HG02840 (cell line): ENCODE data around the gene DKC1.

ENCODE experiments used
- ATAC-seq: cut with Tn5 transposase; IDR thresholded peaks from one replicate; pipeline ENCODE4 v1.9.1; 2021; ENCODE audit warnings: mild to moderate bottlenecking, moderate library complexity, moderate number of reproducible peaks; ENCODE audit not compliant: unreplicated experiment, low FRiP score

Gene DKC1

DNA sequence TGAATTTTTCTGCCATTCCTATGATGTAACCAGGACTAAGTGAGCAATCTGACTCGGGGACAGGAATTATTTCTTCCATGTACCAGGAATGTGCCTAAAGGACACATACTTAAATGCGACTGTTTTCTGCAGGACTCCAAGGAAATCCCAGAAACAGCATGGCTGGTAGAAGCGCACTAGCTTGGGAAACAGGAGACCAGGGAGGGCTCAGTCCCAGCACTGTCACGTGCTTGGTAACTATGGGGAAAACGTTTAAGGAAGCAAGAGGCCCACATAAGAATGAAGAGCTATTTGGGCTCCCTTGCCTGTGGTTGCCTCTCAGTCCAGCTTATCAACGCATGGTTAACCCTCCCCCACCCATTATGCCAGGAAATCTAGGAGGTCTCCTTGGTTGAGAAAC lies 23.1 kb downstream of the DKC1 start:
- no peak for ATAC-seq

DNA sequence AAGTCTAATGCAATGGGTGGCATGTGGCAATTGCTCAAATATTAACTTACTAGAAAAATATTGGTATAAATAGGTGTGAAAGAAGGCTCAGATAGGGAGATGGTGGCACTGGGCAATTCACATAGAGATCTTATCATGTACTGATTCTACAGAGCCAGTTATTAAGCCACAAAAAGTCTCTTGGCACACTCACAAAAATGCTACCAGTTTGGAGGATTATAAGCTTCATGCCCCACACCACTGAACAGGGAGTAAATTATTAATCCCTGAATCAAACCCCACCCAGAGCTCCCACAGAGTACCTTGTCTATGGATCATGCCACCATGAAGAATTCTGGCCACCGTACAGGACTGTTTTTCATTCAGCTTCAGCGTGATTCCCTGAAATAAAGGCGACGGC lies 28.8 kb downstream of the DKC1 start:
- no peak for ATAC-seq

DNA sequence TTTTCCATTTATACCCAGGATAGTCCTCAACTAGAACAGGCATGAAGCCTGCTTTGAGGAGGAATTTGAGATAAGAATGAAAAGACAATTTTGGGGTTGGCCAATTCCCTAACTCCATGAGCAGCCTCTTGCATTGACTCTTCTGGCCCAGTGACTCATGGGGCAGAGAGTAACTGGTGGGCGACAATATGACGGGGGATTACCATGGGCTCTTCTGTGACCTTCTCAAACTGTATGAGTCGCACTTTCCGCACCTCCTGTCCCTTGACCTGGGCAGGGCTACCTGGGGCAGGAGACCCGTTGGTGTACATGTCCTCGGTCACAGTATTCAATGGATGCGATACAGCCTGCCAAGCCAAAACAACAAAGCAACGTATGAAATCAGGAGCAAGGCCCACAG lies 29.3 kb downstream of the DKC1 start:
- no peak for ATAC-seq

DNA sequence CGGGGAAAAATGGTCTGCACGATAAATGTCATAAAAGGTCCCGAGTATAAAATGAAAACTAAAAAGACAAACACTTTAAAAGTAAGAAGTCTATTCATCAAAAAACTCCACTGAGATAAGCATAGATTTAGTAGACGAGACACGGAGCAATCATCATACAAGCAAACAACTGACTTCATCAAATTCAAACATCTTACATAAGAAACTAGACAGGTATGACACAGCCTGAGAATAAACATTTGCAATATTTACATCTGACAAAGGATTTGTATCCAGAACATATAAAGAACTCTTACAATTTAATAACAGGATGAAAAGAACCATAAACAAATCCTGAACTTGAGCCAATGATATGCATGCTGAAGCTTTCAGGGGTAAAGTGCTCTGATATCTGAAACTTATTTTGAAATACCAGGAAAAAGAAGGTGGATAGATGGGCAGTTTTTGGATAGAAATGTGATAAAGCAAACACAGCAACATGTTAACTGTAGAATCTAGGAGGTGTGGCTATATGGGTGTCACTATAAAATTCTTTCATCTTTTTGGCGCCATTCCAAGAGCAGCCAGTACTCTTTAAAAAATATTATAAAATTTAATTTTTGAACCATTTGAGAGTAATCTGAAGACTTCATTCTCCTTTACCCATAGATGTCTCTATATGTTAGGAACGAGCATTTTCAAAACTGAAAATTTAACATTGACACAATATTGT lies 30.6 kb downstream of the DKC1 start:
- no peak for ATAC-seq

DNA sequence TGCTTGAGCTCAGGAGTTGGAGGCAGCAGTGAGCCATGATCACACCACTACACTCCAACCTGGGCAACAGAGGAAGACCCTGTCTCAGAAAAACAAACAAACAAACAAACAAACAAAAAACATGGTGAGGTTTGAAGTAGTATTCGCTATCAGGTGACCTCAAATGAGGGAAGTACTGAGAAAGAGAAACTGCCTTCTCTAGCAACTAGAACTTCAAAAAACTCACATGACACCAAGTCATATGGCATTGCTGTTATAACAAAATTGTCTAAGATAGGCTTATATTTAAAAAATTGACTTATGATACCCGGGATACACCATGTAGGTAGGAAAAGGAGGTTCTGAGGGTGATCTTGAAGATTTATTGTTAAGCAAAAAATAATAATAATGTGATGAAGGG lies 32.4 kb downstream of the DKC1 start:
- ATAC-seq, result no peak

DNA sequence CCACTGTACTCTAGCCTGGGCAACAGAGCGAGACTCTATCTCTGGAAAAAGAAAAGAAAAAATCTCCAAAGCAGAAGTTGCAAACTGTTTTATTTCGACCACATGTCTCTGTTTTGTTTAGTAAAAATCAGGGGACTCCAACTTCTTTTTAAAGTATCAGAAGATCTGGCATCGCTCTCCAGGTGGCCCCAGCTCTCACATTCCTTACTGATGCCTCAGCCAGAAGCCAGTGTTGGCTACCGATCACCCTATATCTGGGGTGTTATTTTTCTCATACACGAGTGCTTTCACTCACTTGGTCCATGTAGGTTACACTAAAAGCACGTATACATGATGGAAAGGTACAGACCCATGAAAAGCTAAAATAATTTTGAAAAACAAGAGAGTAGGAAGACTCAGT lies 34.3 kb downstream of the DKC1 start:
- no peak for ATAC-seq

DNA sequence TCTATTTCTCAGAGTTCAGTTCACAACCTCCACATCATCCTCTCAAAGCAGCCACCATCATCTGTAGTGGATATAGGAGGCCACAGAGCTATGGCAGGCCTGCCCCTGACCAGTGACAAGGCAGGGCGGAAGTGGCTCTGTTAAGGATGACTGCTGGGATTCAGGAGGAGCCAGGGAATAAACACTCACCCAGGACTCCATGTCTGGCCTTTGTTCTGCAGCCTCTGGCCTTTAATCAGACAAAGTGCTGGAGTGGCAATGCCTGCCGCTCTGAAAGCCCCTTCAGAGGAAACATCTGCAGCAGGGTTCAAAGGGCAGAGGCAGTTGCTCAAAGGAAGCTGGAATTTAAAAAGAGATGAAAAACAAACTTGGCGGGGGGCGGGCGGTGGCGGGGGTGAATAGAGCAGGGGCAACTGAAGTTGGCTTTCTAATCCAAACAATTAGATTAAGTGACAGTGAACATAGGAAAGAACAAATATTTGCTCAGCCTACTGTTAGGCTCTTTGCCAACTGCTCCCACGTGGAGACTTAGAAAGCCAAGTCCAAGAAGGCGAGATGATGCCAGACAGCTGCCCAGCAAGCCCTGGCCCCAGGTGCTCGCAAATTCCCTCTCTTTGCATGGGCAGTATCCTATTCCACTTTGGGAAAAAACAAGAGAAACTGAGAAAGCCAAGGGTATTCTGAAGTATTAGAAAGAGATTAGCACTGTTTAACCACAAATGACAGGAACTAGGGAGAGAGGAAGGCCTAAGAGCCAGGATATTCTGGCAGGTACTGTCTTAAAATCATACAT lies 37.1 kb downstream of the DKC1 start:
- ATAC-seq, result no peak

DNA sequence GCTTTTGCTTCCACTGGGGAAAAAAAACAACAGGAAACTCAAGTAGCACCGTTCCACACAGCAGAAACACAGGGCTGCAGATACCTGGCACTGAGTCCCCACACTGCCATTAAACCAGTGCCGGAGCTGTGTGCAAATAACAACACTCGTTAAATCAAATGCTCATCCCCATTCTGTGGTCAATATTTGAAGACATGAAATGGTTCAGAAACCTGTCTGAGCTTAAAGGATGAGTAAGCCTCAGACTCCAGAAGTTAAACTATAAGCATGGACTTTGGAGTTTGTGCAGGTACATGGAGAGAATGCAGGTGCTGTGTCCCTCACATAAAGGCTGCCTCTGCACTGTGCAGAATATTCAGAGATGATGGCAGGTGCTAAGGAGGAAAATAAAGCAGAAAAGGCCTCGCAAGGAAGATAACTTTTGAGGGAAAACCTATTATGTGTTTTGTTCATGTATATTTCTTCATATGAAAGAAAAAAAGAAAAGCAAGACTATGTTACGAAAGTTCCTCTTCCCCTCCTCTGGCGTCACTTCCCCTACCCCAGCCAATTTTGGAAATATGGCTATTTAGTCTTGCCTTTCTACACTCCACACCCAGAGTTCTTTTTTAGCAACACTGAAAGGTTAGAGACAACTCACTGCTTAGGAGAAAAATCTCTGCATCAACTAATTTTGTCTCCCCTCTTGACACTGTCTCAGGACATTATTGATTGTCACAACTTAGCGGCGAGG lies 38.0 kb downstream of the DKC1 start:
- no peak for ATAC-seq

DNA sequence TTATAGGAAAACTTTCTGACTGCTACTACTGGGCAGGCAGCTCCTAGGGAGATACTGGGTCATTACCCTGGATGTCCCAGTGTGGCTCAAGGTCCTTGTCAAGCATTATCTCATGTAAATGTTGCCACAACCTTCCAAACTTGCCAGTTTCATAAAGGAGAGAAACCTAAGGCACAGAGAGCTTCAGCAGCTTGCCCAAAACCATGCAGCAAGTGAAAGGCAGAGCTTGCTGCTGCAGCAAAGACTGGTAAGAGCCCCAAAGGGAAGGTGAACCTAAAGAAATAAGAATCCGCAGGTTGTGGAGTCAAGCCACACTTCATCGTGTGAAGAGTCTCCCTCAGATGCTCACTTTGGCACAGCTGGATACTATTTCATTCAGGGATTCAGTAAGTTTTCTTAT lies 40.3 kb downstream of the DKC1 start:
- ATAC-seq, result no peak

DNA sequence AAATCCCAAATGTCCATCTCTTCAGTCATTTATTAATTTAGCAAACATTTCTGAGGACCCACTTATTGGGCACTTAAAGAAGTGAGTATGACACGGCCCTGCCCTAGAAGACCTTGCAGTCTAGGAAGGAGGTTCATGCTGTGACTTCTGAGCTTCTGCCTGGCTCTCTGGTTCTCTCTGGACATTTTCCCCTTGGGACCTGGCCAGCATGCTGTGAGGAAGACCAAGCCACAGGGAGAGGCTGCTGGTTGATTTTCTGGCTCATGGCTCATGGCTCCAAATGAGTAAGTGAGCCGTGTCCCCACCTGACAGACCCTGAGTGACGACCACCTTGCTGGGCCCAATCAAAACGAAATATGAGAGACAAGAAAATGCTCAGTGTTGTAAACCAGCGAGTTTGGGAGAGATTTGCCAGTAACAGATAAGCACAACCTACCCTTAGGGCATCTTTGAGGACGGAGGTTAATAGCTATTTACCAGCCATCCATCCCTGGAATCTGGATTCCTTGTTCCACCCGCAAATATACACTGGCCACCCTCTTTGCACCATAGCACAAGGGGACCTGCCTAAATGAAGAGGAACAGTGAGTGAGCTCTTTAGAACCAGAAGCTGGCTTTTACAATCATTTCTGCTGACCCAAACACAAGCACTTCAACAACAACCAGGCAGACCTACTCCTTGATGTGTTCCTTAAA lies 41.7 kb downstream of the DKC1 start:
- no peak for ATAC-seq

DNA sequence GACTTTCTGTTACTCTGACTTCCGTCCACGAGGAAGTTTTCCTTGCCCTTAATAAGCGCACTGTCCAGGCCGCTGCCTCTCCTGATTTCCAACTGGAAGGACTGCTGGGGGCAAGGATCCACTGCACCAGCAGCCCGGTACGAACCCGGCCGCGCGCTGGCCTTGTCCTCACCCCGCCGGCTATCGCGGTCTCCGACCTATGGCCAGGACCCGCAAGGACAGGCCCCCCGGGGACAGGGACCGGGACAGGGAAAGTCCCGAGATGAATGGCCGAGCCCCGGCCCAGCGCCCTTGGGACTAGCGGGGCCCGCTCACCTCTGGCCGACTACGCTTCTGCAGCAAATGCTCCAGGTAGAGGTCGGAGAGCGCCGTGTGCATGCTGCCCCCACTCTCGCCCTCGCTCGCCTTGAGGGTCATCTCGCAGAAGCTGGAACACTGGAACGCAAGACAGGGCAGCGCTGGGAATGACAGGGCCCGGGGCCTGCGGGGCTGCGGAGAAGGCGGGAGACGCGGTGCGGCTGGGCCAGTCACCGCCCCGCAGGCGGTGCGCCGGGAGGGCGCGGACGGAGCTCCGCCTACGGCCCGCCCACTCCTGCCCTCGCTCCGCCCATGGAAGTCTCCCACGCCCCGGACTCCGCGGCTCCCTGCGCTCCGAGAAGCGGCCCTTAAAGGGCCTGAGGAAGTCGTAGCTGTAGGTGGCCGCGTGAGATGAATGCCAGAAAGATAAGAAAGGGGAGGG lies 42.5 kb downstream of the DKC1 start, which contains the start of gene MPP1:
TSS of gene MPP1 (minus strand) at position 529 of the 739 bp plus-strand sequence. CDS start at position 417, 112 bp downstream.
- ATAC-seq, result peak; percentile 80

DNA sequence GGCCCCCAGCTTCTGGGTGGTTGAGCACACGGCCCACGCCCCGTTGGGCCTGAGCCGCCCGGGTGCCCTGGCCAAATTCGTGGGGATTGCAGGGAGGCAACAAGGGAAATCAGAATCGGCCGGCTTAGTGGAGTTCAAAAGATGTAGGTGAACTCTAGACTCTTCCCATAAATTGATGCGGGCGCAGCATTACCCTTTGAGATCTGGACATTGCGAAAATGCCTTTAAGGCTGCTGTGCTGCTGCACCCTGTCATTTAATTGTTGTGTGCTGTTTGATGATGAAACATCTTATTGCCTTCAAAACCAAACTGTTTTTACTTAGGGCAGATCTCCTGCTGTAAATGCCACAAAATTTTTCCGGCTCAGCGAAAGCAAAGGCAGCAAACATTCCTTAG lies 43.0 kb downstream of the DKC1 start:
- no peak for ATAC-seq

DNA sequence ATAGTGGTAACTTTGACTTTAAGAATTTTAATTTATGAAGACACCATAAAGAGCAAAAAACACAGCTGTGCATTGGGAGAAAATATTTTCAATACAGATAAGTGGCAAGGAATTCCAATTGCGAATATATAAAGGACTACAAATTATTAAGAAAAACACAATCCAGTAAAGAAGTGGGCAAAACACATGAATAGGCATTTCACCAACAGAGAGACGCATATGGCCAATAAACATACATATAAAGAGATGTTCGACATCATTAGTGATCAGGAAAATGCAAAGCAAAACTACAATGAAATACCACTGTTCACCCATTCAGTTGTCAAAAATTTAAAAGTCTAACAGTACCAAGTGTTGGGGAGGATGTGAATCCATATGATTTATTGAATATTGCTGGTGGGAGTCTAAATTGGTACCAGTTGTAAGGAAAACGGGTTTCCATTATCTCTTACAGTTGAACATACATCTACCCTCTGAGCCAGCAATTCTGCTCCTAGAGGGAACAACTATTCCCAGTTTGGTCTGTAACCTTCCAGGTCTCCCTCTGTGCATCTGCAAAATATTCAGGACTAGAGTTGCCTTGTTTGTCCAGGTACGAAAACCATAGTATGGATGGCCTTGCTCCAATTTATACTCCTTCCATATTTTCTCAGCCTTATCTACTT lies 44.3 kb downstream of the DKC1 start:
- ATAC-seq, result no peak

DNA sequence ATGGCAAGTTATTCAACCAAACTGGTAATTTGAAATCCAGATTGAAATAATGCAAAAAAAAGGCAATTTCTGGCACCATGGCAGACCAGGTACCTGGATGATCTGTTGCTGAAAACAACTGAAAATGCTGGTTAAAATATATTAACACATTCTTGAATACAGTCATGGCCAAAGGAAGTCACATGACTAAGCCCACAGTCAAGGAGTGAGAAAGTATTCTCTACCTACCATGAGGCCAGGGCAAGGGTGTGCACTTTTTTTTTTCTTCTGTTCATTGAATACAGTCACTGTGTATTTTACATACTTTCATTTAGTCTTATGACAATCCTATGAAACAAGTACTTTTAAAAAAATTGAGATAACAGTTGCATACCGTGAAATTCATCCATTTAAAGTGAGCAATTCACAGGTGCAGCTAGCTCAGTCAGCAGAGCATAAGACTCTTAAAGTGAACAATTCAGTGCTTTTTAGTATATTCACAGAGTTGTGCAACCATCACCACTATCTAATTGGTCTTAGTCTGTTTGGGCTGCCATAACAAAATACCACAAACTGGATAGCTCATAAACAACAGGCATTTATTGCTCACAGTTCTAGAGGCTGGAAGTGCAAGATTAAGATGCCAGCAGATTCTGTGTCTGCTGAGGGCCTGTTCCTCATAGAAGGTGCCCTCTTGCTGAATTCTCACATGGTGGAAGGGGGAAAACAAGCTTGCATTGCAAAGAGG lies 47.4 kb downstream of the DKC1 start:
- no peak for ATAC-seq

DNA sequence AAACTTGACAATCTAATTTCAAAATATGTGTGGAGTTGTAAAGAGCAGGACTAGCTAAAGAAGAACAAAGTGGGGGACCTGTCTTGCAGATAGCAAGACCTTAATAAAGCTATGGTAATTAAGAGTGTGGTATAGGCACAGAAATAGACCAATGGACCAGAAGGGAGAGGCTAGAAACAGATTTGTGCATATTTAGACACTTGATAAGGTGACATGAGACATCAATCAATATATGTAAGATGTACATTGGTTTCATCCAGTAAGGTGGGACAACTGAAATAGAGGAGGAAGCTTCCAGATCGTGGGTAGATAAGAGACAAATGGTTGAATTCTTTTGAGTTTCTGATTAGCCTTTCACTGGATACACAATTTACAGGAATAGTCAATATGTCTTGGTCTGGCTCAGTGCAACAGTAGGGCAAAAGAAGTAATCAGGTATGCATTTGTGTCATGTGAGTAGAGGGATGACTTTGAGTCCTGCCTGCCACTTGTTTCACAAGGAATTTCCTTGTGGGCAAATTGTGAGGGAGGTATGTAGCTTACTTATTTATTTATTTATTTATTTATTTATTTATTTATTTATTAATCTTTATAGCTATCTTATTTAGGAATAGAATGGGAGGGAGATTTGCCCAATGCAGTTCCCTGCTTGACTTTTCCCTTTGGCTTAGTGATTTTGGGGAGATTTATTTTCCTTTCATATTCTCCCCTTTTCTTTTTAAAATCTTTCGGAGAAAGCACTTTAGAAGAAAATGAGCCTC lies 49.9 kb downstream of the DKC1 start:
- ATAC-seq, result no peak

DNA sequence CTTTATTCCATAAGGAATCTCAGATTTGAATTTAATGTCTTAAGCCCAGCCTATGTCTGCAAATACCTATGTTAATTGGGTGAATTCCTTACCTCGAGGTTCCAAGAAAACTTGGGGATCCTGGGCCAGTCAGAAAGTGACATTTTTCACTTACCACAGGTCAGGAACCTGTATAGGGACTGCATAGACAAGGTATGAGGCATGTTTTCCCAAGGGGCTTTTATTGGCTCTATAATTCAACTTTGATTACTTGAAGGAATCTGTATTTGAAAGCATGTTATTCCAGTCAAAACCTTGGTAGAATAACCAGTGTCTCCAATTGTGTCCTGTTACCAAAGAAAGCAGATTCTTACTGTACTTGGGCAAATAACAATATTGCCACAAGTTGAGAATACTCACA lies 51.1 kb downstream of the DKC1 start:
- ATAC-seq, result no peak

DNA sequence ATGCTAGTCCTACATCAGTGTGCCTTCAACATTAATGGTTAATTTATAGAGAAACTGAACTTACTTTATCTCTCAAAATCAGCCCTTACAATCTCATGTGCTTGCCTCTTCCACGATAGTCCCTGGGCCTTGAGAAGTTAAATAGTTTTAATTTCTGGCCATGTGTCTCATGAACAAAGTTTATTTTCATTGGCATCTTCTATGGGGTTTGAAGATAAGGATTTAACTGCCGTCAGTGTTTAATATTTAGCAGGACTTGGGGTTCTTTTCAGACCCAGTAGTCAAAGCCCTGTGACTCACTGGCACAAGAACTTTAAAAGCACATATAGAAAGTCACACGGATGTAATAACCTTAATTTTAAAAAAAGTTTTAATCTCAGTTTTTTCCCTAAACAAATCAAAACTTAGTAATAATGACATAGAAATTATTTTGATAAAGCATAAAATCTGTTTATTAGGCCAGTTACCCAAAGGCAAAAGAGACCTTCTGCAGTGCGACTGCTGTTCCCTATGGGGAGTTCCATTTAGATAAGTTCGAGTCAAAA lies 52.7 kb downstream of the DKC1 start:
- no peak for ATAC-seq
